NCI-H187 (cell line): ENCODE results near the gene TMEM100.

Experiments used
- DNase-seq, 2 experiments: peaks; one replicate each; lab custom pipeline; 2025; lab: John Stamatoyannopoulos, UW

TMEM100 gene, protein sequence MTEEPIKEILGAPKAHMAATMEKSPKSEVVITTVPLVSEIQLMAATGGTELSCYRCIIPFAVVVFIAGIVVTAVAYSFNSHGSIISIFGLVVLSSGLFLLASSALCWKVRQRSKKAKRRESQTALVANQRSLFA

DNA sequence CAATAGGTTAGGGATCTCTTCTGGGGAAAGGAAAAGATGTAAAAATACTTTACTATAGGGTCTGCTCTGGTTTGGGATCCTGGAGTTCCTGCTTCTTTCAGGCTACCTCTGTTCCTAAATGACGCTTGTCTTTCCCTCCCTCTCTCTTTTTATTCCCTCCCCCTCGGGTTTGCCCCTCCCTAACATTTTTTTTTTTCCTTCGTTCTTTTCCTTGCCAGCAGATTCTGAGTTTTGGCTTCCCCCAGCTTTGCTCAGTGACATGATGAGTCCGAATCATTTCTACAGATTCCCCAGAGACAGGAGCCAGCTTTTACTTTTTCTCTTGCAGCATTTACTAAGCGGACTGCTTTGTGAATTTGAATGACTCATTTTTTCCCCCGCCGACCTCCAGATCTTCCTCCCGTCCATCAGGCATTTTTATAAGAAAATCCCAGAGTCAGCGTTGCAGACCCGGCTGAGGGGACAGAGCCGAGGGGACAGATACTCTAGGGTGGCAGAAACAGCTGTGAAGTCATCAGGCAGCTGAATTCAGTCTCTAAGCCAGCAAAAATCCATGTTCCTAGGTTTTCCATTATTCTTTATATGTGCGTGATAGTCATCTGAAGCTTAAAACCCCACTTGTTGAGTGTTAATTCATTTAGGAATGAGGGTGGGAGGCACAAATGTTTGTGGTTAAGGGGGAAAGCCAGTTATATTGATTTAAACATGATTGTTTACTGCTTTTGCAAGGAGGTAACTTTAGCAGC lies at the start of gene TMEM100:
Gene TMEM100 (minus strand): TSS at position 123 of the 746 bp plus-strand sequence. CDS start 1,794 bp downstream, outside the sequence.
- DNase-seq, result no peak

DNA sequence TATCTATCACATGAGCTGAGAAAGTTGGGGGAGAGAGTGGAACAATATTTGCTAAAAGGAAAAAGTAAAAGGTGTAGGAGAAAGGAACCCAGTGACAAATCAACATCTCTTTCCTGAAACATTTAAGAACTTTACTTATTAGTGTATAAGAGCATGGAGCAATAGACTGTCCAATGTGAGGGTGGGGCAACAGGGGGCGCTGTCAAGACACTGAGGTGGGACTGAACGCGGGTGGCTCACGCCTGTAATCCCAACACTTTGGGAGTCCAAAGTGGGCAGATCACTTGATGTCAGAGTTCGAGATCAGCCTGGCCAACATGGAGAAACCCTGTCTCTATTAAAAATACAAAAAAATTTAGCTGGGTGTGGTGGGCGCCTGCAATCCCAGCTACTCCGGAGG lies 49.4 kb upstream of the TMEM100 start:
- DNase-seq, result no peak

DNA sequence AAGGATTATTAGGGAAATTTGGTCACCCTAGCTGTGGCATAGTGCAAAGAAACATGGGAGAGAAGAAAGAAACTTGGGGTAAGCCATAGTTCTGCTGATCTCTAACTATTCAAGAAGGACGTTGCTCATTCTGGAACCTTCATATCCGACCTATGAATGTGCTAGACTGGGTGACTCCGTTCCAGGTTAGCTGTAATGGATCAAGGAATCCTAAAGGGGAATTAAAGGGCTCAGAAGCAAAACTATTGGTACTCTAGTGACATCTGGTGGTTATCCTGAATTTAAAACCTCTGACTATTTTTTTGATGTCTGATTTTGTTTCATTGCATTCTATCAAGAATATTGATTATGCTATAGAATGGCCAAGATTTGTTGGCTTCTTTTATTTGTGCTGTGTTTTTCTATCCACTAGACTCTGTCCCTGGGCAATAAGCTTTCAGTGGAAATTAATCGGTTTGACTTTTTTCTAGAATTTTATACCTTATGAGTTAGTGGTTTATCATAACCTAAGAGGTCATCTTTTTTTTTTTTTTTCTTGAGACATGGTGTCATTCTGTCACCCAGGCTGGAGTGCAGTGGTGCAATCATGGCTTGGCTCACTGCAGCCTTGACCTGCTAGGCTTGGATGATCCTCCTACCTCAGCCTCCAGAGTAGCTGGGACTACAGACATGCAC lies 47.7 kb upstream of the TMEM100 start:
- peak; percentile 22 to 26 for DNase-seq

DNA sequence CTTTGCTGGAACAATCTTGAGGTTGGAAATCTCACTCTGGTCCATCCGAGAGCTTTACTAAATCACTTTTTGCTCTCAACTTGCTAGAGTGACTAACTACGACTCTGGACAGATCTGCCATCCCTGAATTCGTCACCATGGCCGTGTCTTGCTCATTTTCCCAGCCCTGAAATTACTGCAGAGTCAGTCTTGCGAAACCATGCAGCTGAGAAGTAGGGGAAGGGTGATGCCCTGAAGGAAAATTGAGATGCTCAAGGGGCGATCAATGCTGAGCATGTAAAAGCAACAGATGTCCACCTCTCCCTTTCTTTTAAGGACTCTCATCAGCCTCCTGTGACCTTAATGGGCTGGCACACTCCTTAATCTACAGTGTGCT lies 46.9 kb upstream of the TMEM100 start:
- DNase-seq, result no peak

DNA sequence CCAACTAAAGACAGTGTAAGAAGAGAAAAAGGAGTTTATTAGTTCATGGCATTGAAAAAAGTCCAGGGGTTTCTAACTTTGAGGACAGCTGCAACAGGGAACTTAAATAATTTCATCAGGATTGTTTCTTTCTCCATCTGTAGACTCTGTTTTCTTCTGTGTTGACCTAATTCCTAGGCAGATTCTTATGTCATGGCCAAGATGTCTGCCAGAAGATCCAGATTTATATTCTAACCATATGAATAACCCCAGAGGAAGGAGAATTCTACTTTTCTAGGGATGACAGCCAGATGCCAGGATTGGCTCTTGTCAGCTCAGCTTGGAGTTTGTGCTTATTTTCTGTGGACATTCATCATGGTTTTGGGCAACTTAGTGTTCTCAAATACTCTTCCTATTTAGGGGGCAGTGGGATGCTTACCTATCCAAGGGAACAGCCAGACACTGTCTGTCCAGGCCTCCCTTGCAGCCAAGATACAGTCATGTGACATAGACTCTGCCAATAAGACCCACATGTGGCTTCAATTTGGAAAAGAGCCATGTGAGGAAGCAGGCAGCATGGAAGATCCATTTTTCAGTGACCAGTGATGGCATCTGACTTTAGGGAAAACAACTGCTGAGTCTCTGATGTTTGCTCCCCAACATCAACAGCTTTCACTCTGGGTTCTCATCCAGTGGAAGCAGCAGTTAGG lies 46.4 kb upstream of the TMEM100 start:
- no peak for DNase-seq

DNA sequence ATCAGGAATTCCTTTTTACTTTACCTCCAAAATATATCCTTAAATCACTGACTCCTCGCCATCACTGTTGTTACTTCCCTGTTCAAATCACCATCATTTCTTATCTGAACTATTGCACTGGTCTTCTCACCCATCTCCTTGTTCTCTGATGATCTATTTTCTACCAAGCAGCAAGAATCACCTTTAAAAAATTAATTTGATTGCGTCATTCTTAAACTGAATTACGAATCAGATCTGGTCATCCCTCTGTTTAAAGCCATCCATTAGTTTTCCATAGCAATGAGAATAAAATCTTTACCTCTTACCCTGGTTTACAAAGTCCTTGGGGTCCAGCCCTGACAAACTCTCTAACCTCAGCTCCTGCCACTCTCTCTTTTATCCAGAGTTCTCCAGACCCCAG lies 42.8 kb upstream of the TMEM100 start:
- no peak for DNase-seq

DNA sequence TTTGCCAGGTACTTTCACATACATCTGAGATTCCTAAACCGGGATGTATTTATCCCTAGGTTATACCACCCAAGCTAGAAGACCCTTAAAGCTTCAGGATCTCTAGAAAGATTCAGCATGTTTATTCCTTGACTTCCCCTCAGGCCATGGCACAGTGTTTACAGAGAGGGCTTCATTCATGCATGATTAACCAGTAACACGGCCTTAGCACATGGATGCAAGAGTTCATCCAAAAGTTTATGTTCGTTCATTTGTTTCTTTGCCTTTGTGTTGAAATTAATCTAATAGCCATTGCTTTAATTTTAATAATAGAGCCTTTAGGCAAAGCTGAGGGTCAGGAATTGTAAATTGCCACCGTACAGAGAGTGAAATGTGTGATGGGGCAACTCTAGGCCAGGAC lies 41.9 kb upstream of the TMEM100 start:
- DNase-seq, result no peak

DNA sequence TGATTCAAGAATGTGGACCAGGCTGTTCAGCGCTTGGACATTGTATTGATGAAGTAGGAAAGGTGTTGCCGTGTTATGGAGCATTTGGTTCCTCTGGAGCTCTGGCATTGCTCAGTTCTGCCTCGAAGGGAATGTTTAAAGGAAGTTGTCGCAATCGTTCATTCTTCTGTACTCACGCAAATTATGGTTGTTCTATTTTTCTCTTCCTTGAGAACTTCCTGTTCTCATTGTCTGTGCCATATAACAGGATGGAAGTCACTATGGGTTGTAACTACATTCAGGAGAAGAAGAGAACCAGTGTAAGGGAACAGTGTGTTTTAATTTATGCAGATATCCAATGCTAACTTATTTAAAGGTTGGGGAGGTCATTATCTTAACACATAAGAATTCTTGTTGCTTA lies 41.2 kb upstream of the TMEM100 start:
- DNase-seq, result no peak

DNA sequence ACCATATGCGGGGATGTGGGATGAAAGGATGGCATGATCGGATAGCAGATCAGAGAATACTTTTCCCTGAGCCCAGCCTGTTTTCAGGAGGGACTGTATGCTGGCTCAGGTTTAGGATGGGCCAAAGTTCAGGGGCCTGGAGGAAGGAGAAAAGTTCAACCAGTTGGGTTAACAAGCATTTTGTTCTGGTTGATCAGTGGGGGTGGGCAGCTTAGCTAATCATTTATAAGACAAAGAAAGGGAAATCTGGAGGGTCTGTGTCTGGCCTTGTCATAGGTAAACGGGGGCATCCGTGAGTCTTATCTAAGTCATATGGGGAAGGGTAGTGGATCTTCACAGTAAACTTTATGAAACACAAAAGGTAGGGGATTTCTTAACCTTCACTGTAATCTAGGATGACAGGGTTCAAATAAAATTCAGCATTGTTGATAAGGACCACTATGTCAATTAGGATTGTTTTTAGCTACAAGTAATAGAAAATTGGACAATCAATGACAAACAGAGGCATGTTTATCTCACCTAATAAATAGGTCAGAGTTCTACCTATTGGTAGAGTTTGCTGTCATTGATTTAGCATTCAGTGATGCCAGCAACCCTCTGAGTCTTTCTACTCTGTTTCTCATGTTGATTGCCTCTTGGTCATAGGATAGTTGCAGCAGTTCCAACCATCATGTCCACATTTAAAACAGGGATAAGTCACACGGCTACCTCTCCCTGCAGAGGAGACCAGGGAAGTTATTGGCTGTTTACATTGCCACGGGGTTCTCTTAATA lies 39.6 kb upstream of the TMEM100 start:
- no peak for DNase-seq

DNA sequence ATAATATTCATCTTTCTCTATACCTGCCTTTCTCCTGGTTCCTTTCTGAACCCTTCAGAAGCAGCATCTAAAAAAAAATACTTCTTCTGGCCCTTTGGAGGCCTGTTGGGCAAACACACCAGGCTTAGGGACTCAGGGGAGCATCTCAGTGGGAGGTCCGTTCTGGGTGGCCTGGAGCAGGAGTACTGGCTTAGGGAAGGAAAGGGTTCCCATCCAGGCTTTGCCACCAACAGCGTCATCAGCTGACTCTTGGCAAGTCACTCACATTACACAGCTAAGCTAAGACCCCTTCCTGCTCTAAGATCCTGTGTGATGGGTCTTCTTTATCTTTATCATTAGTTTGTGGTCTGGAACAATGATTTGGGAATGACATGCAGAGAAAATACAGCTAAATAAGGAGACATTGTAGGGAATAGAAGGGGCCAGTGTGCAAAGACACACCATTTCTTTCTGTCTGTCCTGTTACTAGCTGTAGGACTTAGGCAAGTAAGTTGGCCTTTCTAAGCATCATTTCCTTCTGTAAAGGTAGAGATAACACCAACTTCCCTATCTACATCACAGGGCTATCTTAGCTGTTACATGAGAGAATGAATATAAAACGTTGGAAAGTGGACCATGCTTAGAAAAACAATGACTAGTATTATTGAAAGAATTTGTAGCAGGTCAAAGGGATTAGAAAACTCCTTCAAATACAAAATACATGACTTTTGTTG lies 38.1 kb upstream of the TMEM100 start:
- DNase-seq, result no peak

DNA sequence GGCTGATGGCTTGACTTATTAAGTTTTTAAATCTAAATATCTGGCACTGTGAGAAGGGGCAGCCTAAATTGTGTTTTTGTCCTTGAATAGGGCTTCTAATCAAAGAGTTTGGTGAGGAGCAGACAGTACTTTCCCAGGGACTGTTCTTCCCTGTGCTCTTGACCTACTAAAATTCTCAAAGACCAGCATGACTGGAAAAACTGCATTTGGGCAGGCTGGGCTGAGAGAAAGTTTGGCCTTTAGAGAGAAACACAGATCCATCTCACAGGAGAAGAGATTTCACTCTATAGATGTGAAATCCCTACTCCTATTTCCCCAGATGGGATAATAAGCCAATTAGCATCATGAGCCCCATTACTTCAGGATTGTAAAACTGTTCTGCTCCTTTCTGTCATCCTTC lies 35.5 kb upstream of the TMEM100 start:
- no peak for DNase-seq

DNA sequence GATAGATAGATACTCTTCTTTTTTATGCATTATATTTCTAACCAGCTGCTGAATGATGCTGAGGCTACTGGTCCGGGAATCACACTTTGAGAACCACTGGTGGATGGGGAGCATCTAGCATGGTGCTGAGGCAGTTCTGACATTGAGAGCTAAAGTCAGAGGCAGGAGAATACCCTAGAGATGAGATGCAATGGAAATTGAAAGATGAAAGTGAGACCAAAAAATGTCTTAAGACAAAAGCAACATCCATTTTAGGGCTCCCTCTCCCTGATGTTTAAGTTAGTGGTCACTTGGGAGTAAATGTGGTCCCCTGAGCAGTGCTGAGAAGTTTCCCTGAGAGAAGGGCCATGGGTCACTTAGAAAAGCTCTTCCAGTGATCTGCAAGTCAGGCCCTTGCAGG lies 35.0 kb upstream of the TMEM100 start:
- no peak for DNase-seq

DNA sequence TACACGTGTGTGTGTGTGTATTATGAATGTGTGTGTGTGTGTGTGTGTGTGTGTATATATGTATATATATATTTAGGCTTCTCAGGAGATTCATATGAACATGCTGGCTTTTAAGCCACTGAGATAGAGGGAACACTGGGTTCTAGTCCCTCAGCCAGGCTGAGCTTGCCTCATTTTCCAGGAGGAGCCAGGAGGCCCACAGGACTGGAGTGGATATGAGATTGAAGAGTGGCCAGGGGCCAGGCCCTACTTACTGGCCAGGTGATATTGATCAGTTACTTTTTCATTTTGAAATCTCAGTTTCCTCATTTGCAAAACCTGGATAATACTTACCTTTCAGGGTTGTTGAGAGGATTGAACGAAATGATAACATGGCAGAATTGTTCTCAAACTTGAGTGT lies 34.0 kb upstream of the TMEM100 start:
- DNase-seq, result no peak

DNA sequence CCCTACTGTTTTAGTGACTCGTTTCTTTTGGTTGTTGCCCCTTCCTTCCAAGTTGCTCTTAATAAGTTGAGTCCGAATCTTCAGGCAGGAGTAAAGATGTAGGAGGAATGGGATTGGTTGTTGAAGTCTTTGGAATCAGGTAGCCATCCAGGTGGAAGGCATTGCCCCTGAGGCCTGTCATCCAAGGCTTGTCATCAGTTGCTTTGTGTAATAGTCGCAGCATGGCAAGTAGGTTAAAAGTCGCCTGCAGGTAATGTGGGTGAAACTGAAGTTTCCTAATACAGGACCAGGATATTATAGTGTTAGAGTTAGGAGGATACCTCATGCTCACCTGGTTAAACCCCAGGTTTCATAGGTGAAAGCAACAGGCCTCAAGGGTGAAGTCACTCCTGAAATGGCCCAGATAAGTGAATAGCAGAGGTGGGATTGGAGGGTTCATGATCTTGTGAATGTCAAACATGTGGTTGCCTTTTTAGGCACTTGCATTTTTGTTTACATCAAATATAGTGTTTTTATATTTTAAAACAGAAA lies 29.1 kb upstream of the TMEM100 start:
- DNase-seq, result no peak

DNA sequence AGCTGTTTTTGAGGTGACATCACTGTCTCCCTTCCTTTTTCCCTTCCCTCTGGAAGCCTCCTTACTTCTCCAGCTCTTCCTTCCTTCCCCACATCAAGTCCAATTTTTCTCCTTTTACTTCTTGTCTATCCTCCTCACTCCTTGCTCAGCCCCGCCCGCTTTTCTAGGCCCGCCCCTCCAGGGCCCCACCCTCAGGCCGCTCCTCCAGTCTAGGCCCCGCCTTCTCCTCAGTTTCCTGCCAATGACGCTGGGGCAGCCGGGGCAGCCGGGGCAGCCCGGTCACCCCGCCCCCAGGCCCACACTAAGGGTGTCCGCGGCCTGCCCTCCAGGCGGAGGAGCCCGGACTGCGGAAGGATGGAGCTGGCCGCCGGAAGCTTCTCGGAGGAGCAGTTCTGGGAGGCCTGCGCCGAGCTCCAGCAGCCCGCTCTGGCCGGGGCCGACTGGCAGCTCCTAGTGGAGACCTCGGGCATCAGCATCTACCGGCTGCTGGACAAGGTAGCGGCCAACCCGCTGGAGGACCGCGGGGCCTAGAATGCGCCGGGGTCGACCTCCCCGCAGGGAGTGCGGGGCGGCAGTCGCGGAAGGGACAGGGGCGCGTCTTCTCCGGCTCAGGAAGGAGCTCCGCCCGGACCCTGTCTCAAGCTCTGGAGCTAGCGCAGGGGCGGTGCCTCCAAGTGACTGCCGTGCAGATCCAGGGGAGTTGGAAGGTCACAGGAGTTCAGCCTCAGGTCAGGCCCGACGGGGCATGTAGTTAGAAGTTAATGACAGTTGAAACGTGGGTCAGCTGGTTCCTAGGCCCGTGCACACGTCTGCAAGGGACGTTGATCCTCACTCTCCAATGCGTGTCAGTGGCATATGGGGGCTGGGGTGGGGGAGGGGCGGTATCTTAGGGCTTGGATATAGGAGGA lies 28.3 kb upstream of the TMEM100 start, which contains the start of gene PCTP:
Gene PCTP (plus strand): TSS at position 302 of the 908 bp plus-strand sequence. CDS start 53 bp downstream, at position 355.
- DNase-seq, result peak; percentile 23 to 81

DNA sequence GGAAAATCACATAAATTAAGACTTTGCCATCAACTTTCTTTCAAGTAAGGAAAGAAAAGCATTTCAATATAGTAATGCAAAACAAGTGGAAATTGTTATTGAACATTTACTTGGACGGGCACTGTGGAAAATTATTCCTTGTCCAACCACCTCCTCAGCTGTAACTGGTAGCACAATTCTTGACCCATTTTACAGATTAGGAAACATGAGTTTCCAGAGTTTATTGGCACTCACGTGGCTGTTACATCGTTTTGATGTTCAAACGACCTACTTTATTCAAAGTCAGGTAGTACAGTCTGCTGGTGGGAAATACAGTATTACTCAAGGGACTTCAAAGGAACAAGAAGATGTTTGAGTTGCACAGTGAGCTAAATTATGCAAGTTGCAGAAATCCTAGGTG lies 27.3 kb upstream of the TMEM100 start:
- no peak for DNase-seq

DNA sequence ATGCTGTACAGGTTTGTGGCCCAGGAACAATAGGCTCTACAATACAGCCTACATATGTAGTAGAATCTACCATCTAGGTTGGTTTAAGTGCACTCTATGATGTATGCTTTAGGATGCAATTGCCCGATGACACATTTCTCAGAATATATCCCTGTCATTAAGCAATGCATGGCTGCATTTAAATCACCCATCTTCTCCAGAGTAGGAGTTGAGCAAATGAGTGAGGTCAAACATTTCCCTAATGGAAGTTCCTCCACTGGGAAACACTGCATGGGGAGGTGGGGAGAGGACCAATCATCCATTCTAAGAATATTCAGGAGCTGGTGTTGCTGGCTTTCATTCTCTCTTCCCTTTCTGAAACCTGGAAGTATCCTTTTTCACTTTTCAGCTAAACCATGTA lies 26.2 kb upstream of the TMEM100 start:
- no peak for DNase-seq

DNA sequence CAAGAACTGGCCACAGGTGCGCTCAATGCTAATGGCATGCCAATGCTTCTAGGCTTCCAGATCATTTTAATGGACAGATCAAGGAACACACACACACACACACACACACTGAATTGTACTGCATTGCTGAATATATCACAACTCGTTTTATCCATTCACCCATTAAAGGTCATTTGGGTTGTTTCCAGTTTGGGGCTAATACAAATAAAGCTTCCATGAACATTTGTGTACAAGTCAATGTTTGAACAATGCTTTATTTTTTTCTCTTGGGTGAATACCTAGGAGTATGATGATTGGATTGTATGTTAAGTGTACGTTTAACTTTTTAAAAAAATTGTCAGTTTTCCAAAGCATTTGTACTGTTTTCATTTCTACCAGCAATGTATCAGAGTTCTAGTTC lies 24.5 kb upstream of the TMEM100 start:
- no peak for DNase-seq

DNA sequence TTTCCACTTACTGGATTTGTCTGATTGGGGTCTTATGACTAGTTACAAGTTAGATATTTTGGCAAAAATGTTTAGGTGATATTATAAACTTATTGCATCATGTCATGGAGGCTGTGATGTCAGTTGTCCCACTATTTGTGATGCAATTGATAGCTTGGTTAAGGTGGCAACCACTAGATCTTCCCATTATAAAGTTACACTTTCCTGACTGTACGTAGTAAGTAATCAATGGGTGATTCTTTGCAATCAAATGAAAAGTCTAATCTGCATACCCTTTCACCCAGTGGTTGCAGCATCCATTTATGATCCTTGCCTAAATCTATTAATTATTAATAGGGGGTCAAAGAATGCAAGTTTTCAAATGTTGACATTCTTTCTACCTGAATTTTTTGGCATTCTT lies 23.8 kb upstream of the TMEM100 start:
- DNase-seq, result no peak

DNA sequence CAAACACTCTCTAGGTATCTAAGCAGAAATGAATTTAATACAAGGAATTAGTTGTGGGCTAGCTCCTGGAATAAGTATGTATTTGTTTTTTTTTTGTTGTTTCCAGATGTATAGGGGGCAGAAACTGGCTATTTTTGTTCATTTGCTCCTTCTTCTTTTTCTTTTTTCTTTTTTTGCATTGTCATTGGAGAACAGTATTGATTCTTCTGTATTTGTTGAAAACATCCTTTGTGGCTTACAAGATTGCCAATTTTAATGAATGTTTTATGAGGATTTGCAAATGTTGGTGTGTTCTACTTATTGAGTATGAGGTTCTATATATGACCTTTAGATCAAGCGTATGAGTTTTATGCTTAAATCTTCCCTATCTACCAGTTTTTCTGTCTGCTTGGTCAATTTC lies 22.6 kb upstream of the TMEM100 start:
- no peak for DNase-seq
